Measurements from ENCODE around the gene PROC.

DNA sequence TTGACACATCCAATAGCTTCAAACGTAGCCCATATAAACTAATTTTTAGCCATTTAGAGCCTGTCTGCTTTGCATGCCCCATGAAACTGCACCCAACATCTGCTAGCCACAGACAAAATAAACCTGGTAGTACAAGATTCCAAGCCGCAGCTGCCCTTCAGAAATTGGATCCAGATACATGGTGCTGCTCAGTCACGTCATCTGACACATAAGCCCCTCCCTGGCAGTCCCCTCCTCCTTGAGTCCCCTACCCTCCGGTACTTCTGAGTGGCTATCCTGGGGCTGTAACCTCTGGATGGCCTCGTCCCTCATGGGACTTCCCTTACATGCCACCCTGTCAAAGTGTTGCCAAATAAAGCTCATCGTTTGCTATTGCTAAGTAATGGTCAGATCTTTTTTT, 33.8 kb downstream of the PROC start:
- TF ChIP-seq, protein P1, sequence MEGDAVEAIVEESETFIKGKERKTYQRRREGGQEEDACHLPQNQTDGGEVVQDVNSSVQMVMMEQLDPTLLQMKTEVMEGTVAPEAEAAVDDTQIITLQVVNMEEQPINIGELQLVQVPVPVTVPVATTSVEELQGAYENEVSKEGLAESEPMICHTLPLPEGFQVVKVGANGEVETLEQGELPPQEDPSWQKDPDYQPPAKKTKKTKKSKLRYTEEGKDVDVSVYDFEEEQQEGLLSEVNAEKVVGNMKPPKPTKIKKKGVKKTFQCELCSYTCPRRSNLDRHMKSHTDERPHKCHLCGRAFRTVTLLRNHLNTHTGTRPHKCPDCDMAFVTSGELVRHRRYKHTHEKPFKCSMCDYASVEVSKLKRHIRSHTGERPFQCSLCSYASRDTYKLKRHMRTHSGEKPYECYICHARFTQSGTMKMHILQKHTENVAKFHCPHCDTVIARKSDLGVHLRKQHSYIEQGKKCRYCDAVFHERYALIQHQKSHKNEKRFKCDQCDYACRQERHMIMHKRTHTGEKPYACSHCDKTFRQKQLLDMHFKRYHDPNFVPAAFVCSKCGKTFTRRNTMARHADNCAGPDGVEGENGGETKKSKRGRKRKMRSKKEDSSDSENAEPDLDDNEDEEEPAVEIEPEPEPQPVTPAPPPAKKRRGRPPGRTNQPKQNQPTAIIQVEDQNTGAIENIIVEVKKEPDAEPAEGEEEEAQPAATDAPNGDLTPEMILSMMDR (conservative IDR thresholded peaks at IDR 0.05 in 1 of 2, IDR thresholded peaks at IDR 0.05 in 1 of 2; ENCODE audit: low read depth in 1 of 2, low read length in 2 of 2): no peak
- TF ChIP-seq EZH2 (IDR thresholded peaks at IDR 0.05; ENCODE audit: low read length, missing control alignments): no peak
